Keratinocyte (primary cell): Measurements from ENCODE around the gene CACNB3.

Source experiments
- CTCF ChIP-seq, 3 experiments: IDR thresholded peaks in 1 of 3; conservative IDR thresholded peaks in 1 of 3; optimal IDR thresholded peaks in 1 of 3; 2 replicates in 2 of 3; 3 replicates in 1 of 3; pipeline versions ENCODE3 to v1.5.1; 2011; ENCODE audit warnings: low read length in 3 of 3, mild to moderate bottlenecking in 3 of 3, moderate library complexity in 2 of 3, control low read depth in 1 of 3, inconsistent platforms in 1 of 3; ENCODE audit not compliant: insufficient read depth in 2 of 3; ENCODE audit errors: extremely low read depth in 1 of 3
- EZH2 ChIP-seq: IDR thresholded peaks from one replicate; pipeline ENCODE4 v1.6.1; 2012; ENCODE audit warnings: inconsistent platforms, mild to moderate bottlenecking, low read length, moderate library complexity

GRCh38 chr12:48857278-48857994, 39.1 kb downstream of the CACNB3 start:
- TF ChIP-seq CTCF (optimal IDR thresholded peaks at IDR 0.05 in 1 of 3, IDR thresholded peaks at IDR 0.05 in 1 of 3, conservative IDR thresholded peaks at IDR 0.05 in 1 of 3; ENCODE audit: extremely low read depth in 1 of 3, insufficient read depth in 2 of 3, low read length in 3 of 3) (no peak), EZH2 (no peak)
